MCF 10A (cell line): ENCODE measurements around the gene ZIC5. TPM values are rescaled to one million over a fixed set of nuclear protein-coding genes. Genes with fewer than 3 reads are reported as not detected.

Source experiments
- BruUV-seq: library from RNA; stranded (reverse); fragments of 400-500 nt; replicated peaks from 2 replicates; lab custom pipeline; 2021; lab: Mats Ljungman, UMichigan
- CTCF ChIA-PET: fragments of 300-600 bp; sonication (Branson Sonifier 250); formaldehyde crosslinking; extraction: SDS; loops from one replicate; lab custom pipeline; 2021; ENCODE audit warnings: antibody characterized with exemption, inconsistent platforms; lab: Yijun Ruan, JAX
- POLR2A ChIA-PET: fragments of 300-600, 350-650 bp; sonication (Branson Sonifier 250); formaldehyde crosslinking; extraction: SDS; loops from one replicate; lab custom pipeline; 2020; ENCODE audit warnings: antibody characterized with exemption, inconsistent platforms; lab: Yijun Ruan, JAX
- DNase-seq: peaks from one replicate; pipeline ENCODE4 v3.0.0-alpha.2; 2018; ENCODE audit not compliant: unreplicated experiment
- H3K27ac Mint-ChIP-seq: one replicate; pipeline ENCODE4 v1.8.0; 2022; ENCODE audit warnings: mild to moderate bottlenecking, low read depth, mixed read lengths; ENCODE audit not compliant: unreplicated experiment
- H3K27me3 Mint-ChIP-seq: one replicate; pipeline ENCODE4 v1.8.0; 2022; ENCODE audit warnings: mixed read lengths; ENCODE audit not compliant: insufficient read depth, unreplicated experiment
- H3K36me3 Mint-ChIP-seq: one replicate; pipeline ENCODE4 v1.8.0; 2022; ENCODE audit warnings: mild to moderate bottlenecking, moderate library complexity, mixed read lengths; ENCODE audit not compliant: insufficient read depth, unreplicated experiment
- H3K4me1 Mint-ChIP-seq: one replicate; pipeline ENCODE4 v1.8.0; 2022; ENCODE audit warnings: mixed read lengths; ENCODE audit not compliant: insufficient read depth, unreplicated experiment
- H3K4me3 Mint-ChIP-seq: one replicate; pipeline ENCODE4 v1.8.0; 2022; ENCODE audit warnings: mild to moderate bottlenecking, moderate library complexity, mixed read lengths; ENCODE audit not compliant: unreplicated experiment
- H3K9me3 Mint-ChIP-seq: one replicate; pipeline ENCODE4 v1.8.0; 2022; ENCODE audit warnings: mixed read lengths; ENCODE audit not compliant: unreplicated experiment
- intact Hi-C: fragments of 100-400 bp; cut with micrococcal nuclease; formaldehyde crosslinking; loops from 2 replicates; pipeline ENCODE4 v1.14.1; 2022
- total RNA-seq: library from RNA; stranded (reverse); gene quantifications from 2 replicates; pipeline ENCODE4 v1.2.3, GENCODE V29; 2022
- TF ChIP-seq, protein P1 (sequence below): fragments of 200-600 bp; IDR thresholded peaks from one replicate; pipeline ENCODE4 v1.8.0; 2022; ENCODE audit warnings: antibody characterized with exemption, mild to moderate bottlenecking; ENCODE audit not compliant: unreplicated experiment

The ZIC5 gene
- total RNA-seq, 1 experiment from 2014 or later: not detected

DNA sequence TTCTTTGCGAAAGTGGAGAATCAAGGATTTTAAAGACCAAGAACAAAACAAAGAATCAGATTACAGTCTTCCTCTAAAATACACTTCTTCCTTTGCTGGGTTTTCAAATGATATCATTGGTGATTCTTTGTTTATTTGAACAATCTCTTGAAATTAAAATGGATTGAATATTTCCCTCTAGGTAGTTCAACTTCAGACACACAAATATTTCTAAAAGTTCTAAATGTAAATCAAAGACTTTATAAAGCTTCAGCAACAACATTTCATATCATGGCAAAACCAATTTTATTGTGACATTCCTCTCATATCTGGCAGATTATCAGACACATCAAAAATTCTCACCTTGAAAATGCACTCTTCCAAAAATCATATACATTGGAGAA, 23.1 kb upstream of the ZIC5 start:
- BruUV-seq: no TSS peak
- Mint-ChIP-seq H3K4me1 (peaks cover 13% of the 10 kb centered on the region), H3K27me3 (peaks cover 38% of the 10 kb centered on the region), H3K36me3 (no peaks in the 10 kb centered on the region), H3K9me3 (no peaks in the 10 kb centered on the region), H3K27ac (no peak overlapping the region), H3K4me3 (no peak overlapping the region)
- TF ChIP-seq, protein P1, sequence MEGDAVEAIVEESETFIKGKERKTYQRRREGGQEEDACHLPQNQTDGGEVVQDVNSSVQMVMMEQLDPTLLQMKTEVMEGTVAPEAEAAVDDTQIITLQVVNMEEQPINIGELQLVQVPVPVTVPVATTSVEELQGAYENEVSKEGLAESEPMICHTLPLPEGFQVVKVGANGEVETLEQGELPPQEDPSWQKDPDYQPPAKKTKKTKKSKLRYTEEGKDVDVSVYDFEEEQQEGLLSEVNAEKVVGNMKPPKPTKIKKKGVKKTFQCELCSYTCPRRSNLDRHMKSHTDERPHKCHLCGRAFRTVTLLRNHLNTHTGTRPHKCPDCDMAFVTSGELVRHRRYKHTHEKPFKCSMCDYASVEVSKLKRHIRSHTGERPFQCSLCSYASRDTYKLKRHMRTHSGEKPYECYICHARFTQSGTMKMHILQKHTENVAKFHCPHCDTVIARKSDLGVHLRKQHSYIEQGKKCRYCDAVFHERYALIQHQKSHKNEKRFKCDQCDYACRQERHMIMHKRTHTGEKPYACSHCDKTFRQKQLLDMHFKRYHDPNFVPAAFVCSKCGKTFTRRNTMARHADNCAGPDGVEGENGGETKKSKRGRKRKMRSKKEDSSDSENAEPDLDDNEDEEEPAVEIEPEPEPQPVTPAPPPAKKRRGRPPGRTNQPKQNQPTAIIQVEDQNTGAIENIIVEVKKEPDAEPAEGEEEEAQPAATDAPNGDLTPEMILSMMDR: no peak
- intact Hi-C loops: no loop called here
- ChIA-PET CTCF (interaction anchor here (0.8 kb wide), 1 partner anchor 240 kb away, joined by 3 read pairs; no protein-coding TSS in a partner anchor), POLR2A (interaction anchor here (0.6 to 0.7 kb wide), 2 partner anchors 20 to 344 kb away, joined by 3 read pairs; no protein-coding TSS in a partner anchor)
- no peak for DNase-seq

- intact Hi-C loops: loop anchor here (2.0 kb wide), 1 partner anchor 95 kb away; the partner anchor contains the start of gene PCCA
- no peak overlapping the region for H3K27ac Mint-ChIP-seq
- peaks cover 13% of the 10 kb centered on the region for H3K4me1 Mint-ChIP-seq
- TF ChIP-seq, protein P1: no peak
- H3K36me3 Mint-ChIP-seq: no peaks in the 10 kb centered on the region
- peaks cover 38% of the 10 kb centered on the region for H3K27me3 Mint-ChIP-seq
- no peaks in the 10 kb centered on the region for H3K9me3 Mint-ChIP-seq
- ChIA-PET POLR2A (interaction anchor here (0.6 to 2.5 kb wide), 3 partner anchors 12 to 345 kb away, joined by 3 to 16 read pairs (median 3); partner anchors contain the start of gene ZIC2), CTCF (interaction anchor here (0.8 kb wide), 1 partner anchor 240 kb away, joined by 3 read pairs; no protein-coding TSS in a partner anchor)
- BruUV-seq: no TSS peak
- H3K4me3 Mint-ChIP-seq: no peak overlapping the region
- DNase-seq: no peak
Measured at GRCh38 chr13:99993660-99994637, 22.4 kb upstream of the ZIC5 start.

DNA sequence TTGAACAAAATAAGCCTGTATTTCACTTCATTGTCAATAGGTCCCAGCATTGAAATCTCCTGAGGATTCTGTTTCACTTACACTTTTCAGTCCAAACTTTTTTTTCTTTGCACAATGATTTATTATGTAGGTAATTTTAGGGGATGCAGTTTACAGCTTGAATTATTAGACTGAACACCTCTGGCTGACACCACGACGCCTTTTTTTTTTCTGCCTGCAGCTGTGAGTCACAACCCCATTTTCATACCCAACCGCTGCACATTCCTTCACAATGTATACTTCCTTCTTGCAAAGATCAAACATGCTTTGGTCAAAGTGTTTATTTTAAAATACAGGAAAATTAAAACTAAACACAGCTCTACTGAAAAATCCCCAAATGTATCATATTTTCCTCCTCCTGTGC, 21.4 kb upstream of the ZIC5 start:
- peak; percentile 61 for DNase-seq
- H3K27ac Mint-ChIP-seq: no peak overlapping the region
- ChIA-PET POLR2A (interaction anchor here (0.7 to 2.5 kb wide), 3 partner anchors 11 to 1030 kb away, joined by 3 to 16 read pairs (median 4); partner anchors contain the start of gene ZIC2), CTCF (interaction anchor here (1.3 kb wide), 1 partner anchor 77 kb away, joined by 5 read pairs; no protein-coding TSS in a partner anchor)
- H3K27me3 Mint-ChIP-seq: peaks cover 38% of the 10 kb centered on the region
- H3K36me3 Mint-ChIP-seq: no peaks in the 10 kb centered on the region
- no TSS peak for BruUV-seq
- intact Hi-C loops: loop anchor here (2.0 kb wide), 1 partner anchor 96 kb away; the partner anchor contains the start of gene PCCA
- TF ChIP-seq, protein P1: no peak
- no peak overlapping the region for H3K4me3 Mint-ChIP-seq
- H3K9me3 Mint-ChIP-seq: no peaks in the 10 kb centered on the region
- H3K4me1 Mint-ChIP-seq: peaks cover 13% of the 10 kb centered on the region
